HCT116 (cell line): ENCODE results near the gene LRIT3. TPM values are rescaled to one million over a fixed set of nuclear protein-coding genes. Genes with fewer than 3 reads are reported as not detected.

Source experiments
- ATAC-seq: fragments of 200-7000 bp; cut with Tn5 transposase; 2 replicates; pipeline ENCODE4 v1.9.1; 2020; ENCODE audit warnings: mild to moderate bottlenecking, moderate library complexity
- BruUV-seq: library from RNA; stranded (reverse); fragments of 400-500 nt; replicated peaks from 2 replicates; lab custom pipeline; 2021; lab: Mats Ljungman, UMichigan
- CTCF ChIA-PET: fragments of 300-600 bp; sonication (Branson Sonifier 250); formaldehyde crosslinking; loops from one replicate; lab custom pipeline; 2021; ENCODE audit warnings: antibody characterized with exemption; lab: Charles Lee
- POLR2A ChIA-PET: fragments of 300-600, 350-600 bp; sonication (Branson Sonifier 250); formaldehyde crosslinking; loops from one replicate; lab custom pipeline; 2021; ENCODE audit warnings: antibody characterized with exemption; lab: Charles Lee
- RAD21 ChIA-PET, 2 experiments: fragments of 300-600 bp; sonication (Branson Sonifier 250); formaldehyde crosslinking; loops; one replicate each; lab custom pipeline; 2023; ENCODE audit warnings: low total read pairs in 2 of 2; ENCODE audit not compliant: uncharacterized antibody in 2 of 2, unreplicated experiment in 2 of 2, low non-redundant PET in 1 of 2; lab: Charles Lee
- DNase-seq: peaks from one replicate; pipeline ENCODE4 v3.0.0-alpha.2; 2010; ENCODE audit warnings: low read depth, low spot score
- H2AFZ ChIP-seq: fragments of 200-600 bp; shearing (Covaris generic), sonication (generic); 2 replicates; pipeline ENCODE4 v1.6.1; 2017; ENCODE audit warnings: low read depth, mixed run types, mixed read lengths, antibody characterized with exemption, low read length; ENCODE audit not compliant: poor library complexity, severe bottlenecking
- H3K27ac ChIP-seq: 2 replicates; pipeline ENCODE4 v1.5.1; 2012; ENCODE audit warnings: low read depth, low read length
- H3K27me3 ChIP-seq: fragments of 200-600 bp; sonication (generic); 2 replicates; pipeline ENCODE4 v1.6.1; 2016; ENCODE audit warnings: mixed run types, low read length, mixed read lengths; ENCODE audit not compliant: insufficient read depth
- H3K36me3 ChIP-seq, 2 experiments: fragments of 200-500 bp in 1 of 2; fragments of 200-600 bp in 1 of 2; sonication (Bioruptor generic) in 1 of 2; sonication (generic) in 1 of 2; 2 replicates each; pipeline versions ENCODE4 v1.5.1 to v1.6.1; 2014 to 2016; ENCODE audit warnings: low read length in 2 of 2, inconsistent platforms in 1 of 2, mixed read lengths in 1 of 2, mixed run types in 1 of 2; ENCODE audit not compliant: insufficient read depth in 2 of 2, control insufficient read depth in 1 of 2
- H3K4me1 ChIP-seq, 2 experiments: fragments of 200-600 bp in 1 of 2; sonication (generic) in 1 of 2; 2 replicates each; pipeline versions ENCODE4 v1.5.1 to v1.6.1; 2012 to 2017; ENCODE audit warnings: low read length in 2 of 2, inconsistent platforms in 1 of 2, mild to moderate bottlenecking in 1 of 2, mixed read lengths in 1 of 2, mixed run types in 1 of 2, moderate library complexity in 1 of 2; ENCODE audit not compliant: insufficient read depth in 2 of 2, control insufficient read depth in 1 of 2
- H3K4me2 ChIP-seq: fragments of 200-600 bp; sonication (generic); 2 replicates; pipeline ENCODE4 v1.6.1; 2017; ENCODE audit warnings: mixed run types, low read length, mixed read lengths
- H3K4me3 ChIP-seq, 2 experiments: fragments of 200-600 bp in 1 of 2; sonication (generic) in 1 of 2; replicated peaks in 1 of 2; 2 replicates each; pipeline ENCODE4 v1.5.1; 2011 to 2016; ENCODE audit warnings: low read length in 2 of 2, control low read depth in 1 of 2, low read depth in 1 of 2, mild to moderate bottlenecking in 1 of 2, mixed read lengths in 1 of 2, mixed run types in 1 of 2
- H3K79me2 ChIP-seq: fragments of 200-600 bp; sonication (generic); 2 replicates; pipeline ENCODE4 v1.6.1; 2017; ENCODE audit warnings: mild to moderate bottlenecking, mixed run types, low read length, moderate library complexity, mixed read lengths; ENCODE audit not compliant: insufficient read depth
- H3K9ac ChIP-seq: fragments of 200-600 bp; sonication (generic); 2 replicates; pipeline ENCODE4 v1.6.1; 2016; ENCODE audit warnings: low read length, mixed read lengths
- H3K9me2 ChIP-seq: fragments of 200-600 bp; sonication (generic), shearing (Covaris generic); 2 replicates; pipeline ENCODE4 v1.6.1; 2017; ENCODE audit warnings: mixed run types, mild to moderate bottlenecking, moderate library complexity; ENCODE audit not compliant: insufficient read depth
- H3K9me3 ChIP-seq, 2 experiments: fragments of 200-500 bp in 1 of 2; fragments of 200-600 bp in 1 of 2; sonication (Bioruptor generic) in 1 of 2; sonication (generic) in 1 of 2; 2 replicates each; pipeline ENCODE4 v1.6.1; 2014 to 2017; ENCODE audit warnings: low read length in 2 of 2, mixed read lengths in 2 of 2, inconsistent platforms in 1 of 2, low read depth in 1 of 2, mild to moderate bottlenecking in 1 of 2, mixed run types in 1 of 2, moderate library complexity in 1 of 2; ENCODE audit not compliant: control insufficient read depth in 1 of 2, insufficient read depth in 1 of 2
- H4K20me1 ChIP-seq: fragments of 200-600 bp; sonication (generic), shearing (Covaris generic); 2 replicates; pipeline ENCODE4 v1.6.1; 2017; ENCODE audit warnings: mixed run types, mild to moderate bottlenecking, moderate library complexity; ENCODE audit not compliant: insufficient read depth
- CEBPB ChIP-seq: IDR thresholded peaks from 2 replicates; pipeline ENCODE4 v1.6.1; 2012; ENCODE audit warnings: low read depth
- EGR1 ChIP-seq: IDR thresholded peaks from 2 replicates; pipeline ENCODE4 v1.6.1; 2012; ENCODE audit warnings: low read depth
- FOSL1 ChIP-seq: IDR thresholded peaks from 2 replicates; pipeline ENCODE4 v1.6.1; 2012; ENCODE audit warnings: low read depth
- REST ChIP-seq: IDR thresholded peaks from 2 replicates; pipeline ENCODE4 v1.6.1; 2012; ENCODE audit warnings: low read depth
- SRF ChIP-seq: IDR thresholded peaks from 2 replicates; pipeline ENCODE4 v1.6.1; 2012; ENCODE audit warnings: low read depth
- TCF7L2 ChIP-seq: IDR thresholded peaks from 2 replicates; pipeline ENCODE4 v1.7.0; 2011; ENCODE audit warnings: borderline replicate concordance, inconsistent platforms; ENCODE audit not compliant: insufficient read depth, insufficient read length; ENCODE audit errors: extremely low read depth
- intact Hi-C: fragments of 100-400 bp; cut with micrococcal nuclease; formaldehyde crosslinking; loops from 2 replicates; pipeline ENCODE4 v1.10.0; 2022
- total RNA-seq: library from RNA; stranded (reverse); gene quantifications from one replicate; pipeline ENCODE4 v1.2.1, GENCODE V29; 2021; ENCODE audit not compliant: unreplicated experiment
- TF ChIP-seq, protein P1 (sequence below), 3 experiments: fragments of 200-600 bp in 1 of 3; sonication (generic) in 1 of 3; IDR thresholded peaks in 2 of 3; conservative IDR thresholded peaks in 1 of 3; 2 replicates each; pipeline ENCODE4 v1.5.1; 2012 to 2017; ENCODE audit warnings: low read depth in 2 of 3, low read length in 2 of 3, antibody characterized with exemption in 1 of 3, borderline replicate concordance in 1 of 3, control low read depth in 1 of 3, mild to moderate bottlenecking in 1 of 3, mixed read lengths in 1 of 3, mixed run types in 1 of 3, moderate library complexity in 1 of 3; ENCODE audit not compliant: insufficient read depth in 1 of 3

The LRIT3 gene
- total RNA-seq, 1 experiment from 2014 or later, result 0.47 TPM

DNA sequence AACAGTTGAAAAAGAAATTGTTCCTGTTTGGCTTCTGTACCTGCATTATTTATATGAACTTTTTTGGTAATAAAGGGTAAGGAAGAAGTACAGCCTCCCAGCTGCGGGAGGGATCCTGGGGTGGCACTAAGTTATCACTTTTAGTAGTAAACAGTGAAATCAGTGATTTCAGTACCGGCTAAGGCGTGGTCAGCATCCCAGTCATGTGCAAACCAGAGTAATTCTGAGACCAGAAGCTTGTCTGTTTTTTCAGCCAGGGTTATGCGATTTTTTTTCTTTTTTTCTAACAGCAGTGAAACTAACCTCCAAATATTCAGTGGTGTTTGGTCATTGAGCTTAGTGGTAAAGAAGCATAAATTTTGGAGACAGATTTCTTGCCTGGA is 68.1 kb downstream of the LRIT3 start:
- Histone ChIP-seq H3K4me2 (no peak overlapping the region), H3K27ac (no peak overlapping the region), H3K79me2 (no peaks in the 10 kb centered on the region), H3K4me1 (peaks cover 4 to 8% of the 10 kb centered on the region in 2 experiments; a peak in 2 of 4 replicates), H3K27me3 (no peaks in the 10 kb centered on the region), H3K4me3 (no peak overlapping the region), H2AFZ (no peak overlapping the region), H3K36me3 (no peaks in the 10 kb centered on the region), H3K9me3 (no peaks in the 10 kb centered on the region), H3K9ac (no peak overlapping the region), H3K9me2 (no peaks in the 10 kb centered on the region), H4K20me1 (no peaks in the 10 kb centered on the region)
- ChIA-PET CTCF (no interaction called here), POLR2A (no interaction called here), RAD21 (no interaction called here)
- DNase-seq, result no peak
- TF ChIP-seq, protein P1, sequence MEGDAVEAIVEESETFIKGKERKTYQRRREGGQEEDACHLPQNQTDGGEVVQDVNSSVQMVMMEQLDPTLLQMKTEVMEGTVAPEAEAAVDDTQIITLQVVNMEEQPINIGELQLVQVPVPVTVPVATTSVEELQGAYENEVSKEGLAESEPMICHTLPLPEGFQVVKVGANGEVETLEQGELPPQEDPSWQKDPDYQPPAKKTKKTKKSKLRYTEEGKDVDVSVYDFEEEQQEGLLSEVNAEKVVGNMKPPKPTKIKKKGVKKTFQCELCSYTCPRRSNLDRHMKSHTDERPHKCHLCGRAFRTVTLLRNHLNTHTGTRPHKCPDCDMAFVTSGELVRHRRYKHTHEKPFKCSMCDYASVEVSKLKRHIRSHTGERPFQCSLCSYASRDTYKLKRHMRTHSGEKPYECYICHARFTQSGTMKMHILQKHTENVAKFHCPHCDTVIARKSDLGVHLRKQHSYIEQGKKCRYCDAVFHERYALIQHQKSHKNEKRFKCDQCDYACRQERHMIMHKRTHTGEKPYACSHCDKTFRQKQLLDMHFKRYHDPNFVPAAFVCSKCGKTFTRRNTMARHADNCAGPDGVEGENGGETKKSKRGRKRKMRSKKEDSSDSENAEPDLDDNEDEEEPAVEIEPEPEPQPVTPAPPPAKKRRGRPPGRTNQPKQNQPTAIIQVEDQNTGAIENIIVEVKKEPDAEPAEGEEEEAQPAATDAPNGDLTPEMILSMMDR (IDR thresholded peaks at IDR 0.05 in 2 of 3, conservative IDR thresholded peaks at IDR 0.05 in 1 of 3; ENCODE audit: borderline replicate concordance in 1 of 3, insufficient read depth in 1 of 3, low read depth in 2 of 3, low read length in 2 of 3), result no peak
- no peak for TF ChIP-seq SRF
- TF ChIP-seq TCF7L2, result no peak
- no peak for TF ChIP-seq FOSL1
- TF ChIP-seq EGR1, result no peak
- no peak for TF ChIP-seq CEBPB
- no peak for TF ChIP-seq REST
- intact Hi-C loops, result no loop called here
- no TSS peak for BruUV-seq
- ATAC-seq, result no peak
